ENCODE data around the gene OBP2A.
"Not testable (repeated sequence)": the region's sequence is repeated elsewhere in the genome, so short reads cannot be mapped to it uniquely, and the experiment has no call there.

OBP2A gene, protein sequence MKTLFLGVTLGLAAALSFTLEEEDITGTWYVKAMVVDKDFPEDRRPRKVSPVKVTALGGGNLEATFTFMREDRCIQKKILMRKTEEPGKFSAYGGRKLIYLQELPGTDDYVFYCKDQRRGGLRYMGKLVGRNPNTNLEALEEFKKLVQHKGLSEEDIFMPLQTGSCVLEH

GRCh38 chr9:135545646-135546176, at the start of gene OBP2A:
TSS of gene OBP2A (plus strand) at chr9:135546126. CDS start at chr9:135546181, 55 bp downstream.
- not testable (repeated sequence) for DNase-seq (ENCODE audit: low read depth in 3 of 3)

GRCh38 chr9:135498381-135499126, 47.4 kb upstream of the OBP2A start:
- DNase-seq (ENCODE audit: low read depth in 3 of 3) = no peak

DNA sequence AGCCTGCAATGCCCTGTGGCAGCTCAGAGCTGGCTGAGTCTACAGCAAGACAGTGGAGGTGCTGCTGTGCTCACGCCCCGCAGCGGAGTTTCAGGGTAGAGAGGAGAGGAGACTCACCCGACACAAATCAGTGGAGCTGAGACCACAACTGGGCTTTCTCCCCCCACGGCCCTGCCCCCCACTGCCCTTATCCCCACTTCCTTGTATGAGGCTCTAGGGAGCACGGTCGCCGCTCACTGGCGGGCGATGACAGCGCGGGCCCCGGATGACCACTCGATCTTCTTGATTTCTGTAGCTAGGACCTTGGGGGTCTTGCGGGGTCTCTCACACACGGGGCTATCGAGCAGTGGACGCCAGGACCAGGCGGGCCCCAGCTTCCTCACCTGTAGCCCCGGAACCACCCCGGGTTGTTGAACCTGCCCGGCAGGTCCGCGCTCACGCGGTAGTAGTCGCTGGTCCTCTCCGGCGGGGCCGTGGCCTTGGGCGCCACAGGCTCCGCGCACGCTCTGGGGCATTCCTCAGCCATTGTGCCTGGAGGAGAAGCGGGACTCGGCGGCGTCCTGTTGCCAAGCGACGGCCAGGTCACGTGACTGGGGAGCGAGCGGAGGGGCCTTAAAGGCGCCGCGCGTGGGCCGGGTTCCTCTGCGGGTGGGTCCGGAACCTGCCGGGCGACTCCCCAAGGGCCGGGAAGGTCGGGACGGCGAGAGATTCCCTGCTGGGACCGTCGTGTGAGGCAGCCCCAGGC, 46.4 kb upstream of the OBP2A start:
- DNase-seq (ENCODE audit: low read depth in 3 of 3) = peak; percentile 82 to 86 (median 85)

GRCh38 chr9:135500071-135500524, 45.8 kb upstream of the OBP2A start:
- DNase-seq (ENCODE audit: low read depth in 3 of 3) = no peak

- DNase-seq (ENCODE audit: low read depth in 3 of 3) = peak; percentile 69 to 72 (median 72)
Observed at GRCh38 chr9:135500525-135501260, 45.2 kb upstream of the OBP2A start, which contains the start of gene MRPS2. TSS of gene MRPS2 (plus strand) at chr9:135500682. CDS start at chr9:135500711, 29 bp downstream.

DNA sequence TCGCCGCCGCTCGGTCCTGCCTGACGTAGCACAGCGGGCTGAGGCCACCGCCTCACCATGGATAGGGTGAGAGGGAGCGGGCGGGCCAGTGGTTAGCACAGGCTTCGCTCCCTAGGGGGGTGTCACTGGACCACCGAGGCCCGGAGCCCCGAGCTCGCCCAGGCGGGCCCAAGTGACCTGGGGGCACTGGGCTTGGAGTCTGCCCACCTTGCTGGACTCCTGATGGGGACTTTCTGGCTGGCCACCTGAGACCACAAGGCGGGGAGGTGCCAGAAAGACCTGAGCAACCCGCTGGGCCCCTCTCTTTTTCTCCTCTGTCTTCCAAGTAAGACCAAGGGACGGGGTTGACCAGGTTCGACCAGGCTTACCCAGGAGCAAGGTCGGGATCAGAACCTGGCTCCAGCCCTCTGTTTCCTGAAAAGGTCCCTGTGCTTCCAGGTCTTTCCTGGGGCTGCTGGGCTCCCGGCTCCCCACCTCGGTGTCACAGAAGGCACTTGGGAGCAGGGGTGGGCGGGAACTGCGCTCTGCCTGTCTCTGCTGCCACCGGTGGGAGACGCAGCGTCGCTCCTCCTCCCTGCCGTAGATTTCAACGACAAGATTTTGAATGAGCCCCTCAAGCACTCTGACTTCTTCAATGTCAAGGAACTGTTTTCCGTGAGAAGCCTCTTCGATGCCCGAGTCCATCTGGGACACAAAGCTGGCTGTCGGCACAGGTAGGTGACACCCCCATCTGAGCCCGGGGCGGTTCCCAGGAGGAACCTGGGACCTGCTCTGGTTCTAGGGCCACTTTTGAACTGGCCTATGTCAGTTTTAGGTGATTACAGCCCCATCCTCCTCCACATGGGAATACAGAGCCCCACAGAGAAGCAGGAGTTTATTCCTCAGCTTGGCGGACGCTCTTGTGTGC, 44.4 kb upstream of the OBP2A start:
- peak in 1 of 3 experiments; percentile 26 for DNase-seq (ENCODE audit: low read depth in 3 of 3)

DNA sequence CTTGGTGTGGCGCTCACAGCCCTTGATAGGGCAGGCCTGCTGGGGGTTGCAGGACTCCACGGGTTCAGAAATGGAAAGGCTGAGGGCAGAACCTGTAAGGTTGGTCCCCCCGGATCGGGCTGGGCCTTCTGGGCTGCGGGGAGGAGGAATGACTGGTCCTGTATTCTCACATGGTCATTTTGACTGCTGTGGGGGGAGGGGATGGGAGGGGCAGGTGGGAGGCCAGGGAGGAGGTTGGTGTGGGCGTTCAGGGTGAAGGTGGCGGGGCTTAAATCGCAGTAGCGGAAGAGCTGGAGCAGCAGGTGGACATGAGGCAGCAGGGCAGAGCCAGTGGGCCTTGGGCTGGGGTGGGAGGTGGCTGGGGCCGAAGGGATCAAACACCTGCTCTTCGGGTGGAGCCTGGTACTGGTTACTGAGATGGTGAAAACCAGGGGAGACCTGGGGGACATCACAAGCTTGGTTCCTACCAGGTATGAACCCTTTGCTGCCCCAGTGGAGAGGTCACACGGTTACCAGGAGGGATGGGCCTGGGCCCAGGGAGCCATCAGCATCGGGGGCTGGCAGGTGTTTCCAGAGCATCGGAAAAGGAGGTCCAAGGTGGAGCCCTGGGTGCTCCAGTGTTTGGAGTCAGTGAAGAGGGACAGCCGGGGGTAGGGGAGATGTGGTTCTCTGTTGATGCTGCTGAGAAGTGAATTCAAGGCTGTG, 43.6 kb upstream of the OBP2A start:
- no peak for DNase-seq (ENCODE audit: low read depth in 3 of 3)

- DNase-seq (ENCODE audit: low read depth in 3 of 3) = no peak
Observed at GRCh38 chr9:135502873-135503321, 43.0 kb upstream of the OBP2A start.

DNA sequence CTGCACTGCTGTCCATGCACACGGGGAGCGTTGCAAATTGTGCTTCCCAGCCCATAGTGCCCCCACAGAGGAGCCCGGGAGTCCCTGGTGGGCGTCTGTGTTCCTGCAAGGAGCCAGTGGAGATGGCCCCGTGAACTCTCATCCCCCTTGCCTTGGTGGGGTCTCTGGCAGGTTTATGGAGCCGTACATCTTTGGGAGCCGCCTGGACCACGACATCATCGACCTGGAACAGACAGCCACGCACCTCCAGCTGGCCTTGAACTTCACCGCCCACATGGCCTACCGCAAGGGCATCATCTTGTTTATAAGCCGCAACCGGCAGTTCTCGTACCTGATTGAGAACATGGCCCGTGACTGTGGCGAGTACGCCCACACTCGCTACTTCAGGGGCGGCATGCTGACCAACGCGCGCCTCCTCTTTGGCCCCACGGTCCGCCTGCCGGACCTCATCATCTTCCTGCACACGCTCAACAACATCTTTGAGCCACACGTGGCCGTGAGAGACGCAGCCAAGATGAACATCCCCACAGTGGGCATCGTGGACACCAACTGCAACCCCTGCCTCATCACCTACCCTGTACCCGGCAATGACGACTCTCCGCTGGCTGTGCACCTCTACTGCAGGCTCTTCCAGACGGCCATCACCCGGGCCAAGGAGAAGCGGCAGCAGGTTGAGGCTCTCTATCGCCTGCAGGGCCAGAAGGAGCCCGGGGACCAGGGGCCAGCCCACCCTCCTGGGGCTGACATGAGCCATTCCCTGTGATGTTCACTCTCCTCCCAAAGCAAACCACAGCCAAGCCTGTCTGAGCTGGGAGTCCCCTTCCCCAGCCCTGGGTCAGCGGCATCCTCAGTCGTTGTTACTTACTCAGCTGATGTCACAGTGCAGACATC, 42.3 kb upstream of the OBP2A start:
- no peak for DNase-seq (ENCODE audit: low read depth in 3 of 3)

DNA sequence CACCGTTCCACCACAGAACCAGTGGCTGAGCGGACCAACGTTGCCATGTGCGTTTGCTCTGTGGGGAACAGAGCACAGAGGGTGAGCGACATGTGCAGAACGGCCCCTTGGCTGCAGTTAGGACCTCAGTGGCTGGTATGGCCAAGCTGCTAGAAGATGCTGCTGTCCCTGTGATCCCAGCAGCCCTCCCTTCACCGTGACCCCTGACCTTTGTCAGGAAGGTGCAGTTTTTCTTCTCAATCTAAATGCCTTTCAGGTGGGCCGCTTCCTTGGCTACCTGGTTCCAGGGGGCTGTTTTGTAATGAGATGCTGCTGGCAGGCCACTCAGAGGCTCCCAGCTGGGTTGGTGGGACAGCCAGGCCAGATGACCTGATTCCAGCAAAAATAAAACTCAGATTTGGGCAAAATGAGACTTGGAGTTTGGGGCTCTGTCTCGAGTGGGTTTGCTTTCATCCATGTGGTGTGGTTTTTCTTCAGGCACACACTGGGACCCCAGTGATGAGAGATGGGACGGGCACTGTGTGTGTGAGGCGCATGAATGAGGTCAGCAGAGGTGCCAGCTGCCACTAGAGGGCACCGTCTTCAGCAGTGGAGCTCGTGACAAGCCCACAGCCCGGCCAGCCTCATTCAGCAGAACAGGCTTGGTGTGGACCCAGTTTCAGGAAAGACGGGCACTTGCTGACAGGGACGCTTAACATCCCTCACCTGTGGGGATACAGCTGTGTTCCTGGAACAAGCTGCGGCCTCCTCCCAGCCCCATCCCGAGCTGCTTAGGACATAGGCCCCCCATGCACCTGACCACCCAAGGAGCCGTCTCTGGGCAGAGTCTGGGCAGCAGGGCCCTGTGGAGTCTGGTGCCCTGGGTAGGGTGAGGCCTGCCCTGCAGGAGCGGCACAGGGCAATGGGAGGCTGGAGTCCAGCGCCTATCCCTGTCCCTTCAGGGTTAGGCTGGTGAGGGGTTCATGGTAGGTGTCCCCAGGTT, 41.4 kb upstream of the OBP2A start:
- DNase-seq (ENCODE audit: low read depth in 3 of 3) = peak; percentile 28 to 39 (median 29)

DNA sequence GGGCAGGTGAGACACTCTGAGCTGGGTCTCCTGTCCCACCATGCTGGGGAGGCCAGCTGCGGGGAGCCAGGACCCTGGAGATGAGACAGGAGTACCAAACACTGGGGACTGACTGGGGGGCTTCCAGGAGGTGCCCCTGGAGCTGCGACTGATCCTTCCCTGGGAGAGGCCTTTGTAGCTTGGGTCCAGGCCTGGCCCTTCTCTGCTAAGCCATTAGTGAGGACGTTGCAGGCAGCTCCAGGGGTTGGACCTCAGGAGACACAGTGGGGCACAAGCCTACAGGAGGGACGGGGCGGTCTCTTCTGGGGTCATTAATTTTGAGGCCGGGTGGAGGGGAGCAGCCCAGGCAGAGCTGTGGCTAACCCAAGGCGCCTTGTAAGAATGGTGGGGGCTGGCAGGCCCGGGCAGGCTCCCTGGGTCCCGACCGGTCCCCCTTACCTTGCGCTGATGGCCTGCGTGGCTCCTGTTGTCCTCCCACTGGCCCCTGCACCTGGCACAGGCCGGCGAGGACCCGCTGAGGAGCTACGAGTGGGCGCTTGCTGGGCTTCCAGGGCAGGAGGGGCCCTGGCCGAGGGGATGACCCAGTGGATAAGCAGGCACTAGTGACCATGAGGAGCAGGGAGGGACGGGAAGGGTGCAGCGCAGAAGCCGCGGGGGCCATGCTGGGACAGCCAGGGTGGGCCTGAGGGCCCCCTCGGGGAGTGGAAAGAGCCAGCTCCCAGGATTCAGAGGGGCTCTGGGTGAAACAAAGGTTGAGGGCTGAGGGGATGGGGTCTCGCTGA, 40.3 kb upstream of the OBP2A start:
- no peak for DNase-seq (ENCODE audit: low read depth in 3 of 3)

GRCh38 chr9:135506327-135507103, 39.4 kb upstream of the OBP2A start:
- DNase-seq (ENCODE audit: low read depth in 3 of 3) = no peak

DNA sequence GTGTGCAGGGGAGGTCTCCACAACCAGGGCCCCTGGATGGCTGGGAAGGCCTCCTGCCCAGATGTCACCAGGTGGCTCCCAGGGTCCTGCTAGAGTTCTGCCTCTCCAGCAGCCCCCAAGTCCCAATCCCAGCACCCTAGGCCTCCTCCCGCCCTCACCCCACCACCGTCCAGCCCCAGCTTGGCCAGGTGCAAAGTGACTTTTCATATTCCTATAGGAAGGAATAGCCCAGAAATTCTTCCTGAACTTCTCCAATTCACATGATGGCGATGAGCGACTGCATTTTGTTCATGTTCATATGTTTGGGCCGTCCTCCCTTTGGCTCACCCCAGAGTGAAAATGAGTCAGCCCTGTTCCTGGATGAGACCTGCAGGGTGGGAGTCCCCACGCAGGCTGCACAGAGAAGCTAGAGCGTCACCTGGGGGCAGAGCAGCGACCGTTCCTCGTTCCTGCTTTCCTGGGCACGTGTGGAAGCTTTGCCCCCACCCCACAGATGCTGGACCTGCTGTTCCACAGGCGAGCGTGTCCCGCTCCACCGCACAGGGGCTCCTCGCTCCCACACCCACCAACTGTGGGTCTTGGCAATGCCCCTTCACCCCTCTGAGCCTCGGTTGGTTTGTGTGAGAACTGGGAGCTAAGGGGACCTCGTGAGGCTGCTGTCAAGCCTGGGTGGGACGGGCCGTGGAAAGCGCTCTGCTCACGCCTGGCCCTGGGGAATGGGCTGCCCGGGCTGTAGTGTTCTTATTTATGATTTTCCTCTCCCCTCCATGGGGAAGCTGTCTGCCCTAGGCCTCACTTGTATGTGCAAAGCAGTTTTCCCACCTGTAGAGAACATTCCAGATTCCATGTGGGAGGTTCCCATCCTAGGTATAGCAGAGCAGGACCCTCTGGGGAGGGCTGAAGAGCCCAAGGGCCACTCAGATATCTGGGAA, 38.6 kb upstream of the OBP2A start:
- no peak for DNase-seq (ENCODE audit: low read depth in 3 of 3)

- no peak for DNase-seq (ENCODE audit: low read depth in 3 of 3)
Observed at GRCh38 chr9:135508211-135508820, 37.6 kb upstream of the OBP2A start.

All from stimulated activated CD4-positive, alpha-beta T cell treated with anti-CD3 and anti-CD28 coated beads, TNF-alpha, amount 100 ng/mL, for 4 hours (primary cell).